ENCODE measurements around the gene SPDYE2.
"Not testable (repeated sequence)": the region's sequence is repeated elsewhere in the genome, so short reads cannot be mapped to it uniquely, and the experiment has no call there.

SPDYE2 gene

GRCh38 chr7:102578486-102578885 is 27.5 kb downstream of the SPDYE2 start:
- not testable (repeated sequence) for DNase-seq (ENCODE audit: low read depth in 1 of 2, low spot score in 1 of 2)

GRCh38 chr7:102581722-102582121 is 30.7 kb downstream of the SPDYE2 start:
- DNase-seq (ENCODE audit: low read depth in 1 of 2, low spot score in 1 of 2); in situ Hi-C loops (cut with HindIII; ENCODE audit: low pct_unique_long_range_greater_than_20kb, low sequenced_read_pairs): not testable (repeated sequence)

More at GRCh38 chr7:102578486-102578885, 27.5 kb downstream of the SPDYE2 start:
- in situ Hi-C loops (cut with HindIII; ENCODE audit: low pct_unique_long_range_greater_than_20kb, low sequenced_read_pairs): not testable (repeated sequence)

DNA sequence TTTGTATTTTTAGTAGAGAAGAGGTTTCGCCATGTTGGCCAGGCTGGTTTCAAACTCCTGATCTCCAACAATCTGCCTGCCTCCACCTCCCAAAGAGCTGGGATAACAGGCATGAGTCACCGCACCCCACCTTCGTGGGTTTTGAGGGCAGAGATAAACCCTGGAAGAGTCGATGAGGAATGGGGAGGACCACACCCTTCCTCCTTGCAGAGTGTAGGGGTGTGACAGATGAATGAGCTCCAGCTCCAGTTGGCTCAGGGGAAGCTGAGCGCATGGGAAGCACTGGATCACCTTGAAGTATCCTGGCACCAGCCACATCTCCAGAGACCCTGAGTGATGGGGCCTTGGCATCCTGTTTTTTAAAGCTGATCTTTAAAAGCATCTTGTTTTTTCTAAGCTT is 32.5 kb downstream of the SPDYE2 start:
- DNase-seq (ENCODE audit: low read depth in 1 of 2, low spot score in 1 of 2); in situ Hi-C loops (cut with HindIII; ENCODE audit: low pct_unique_long_range_greater_than_20kb, low sequenced_read_pairs): not testable (repeated sequence)

DNA sequence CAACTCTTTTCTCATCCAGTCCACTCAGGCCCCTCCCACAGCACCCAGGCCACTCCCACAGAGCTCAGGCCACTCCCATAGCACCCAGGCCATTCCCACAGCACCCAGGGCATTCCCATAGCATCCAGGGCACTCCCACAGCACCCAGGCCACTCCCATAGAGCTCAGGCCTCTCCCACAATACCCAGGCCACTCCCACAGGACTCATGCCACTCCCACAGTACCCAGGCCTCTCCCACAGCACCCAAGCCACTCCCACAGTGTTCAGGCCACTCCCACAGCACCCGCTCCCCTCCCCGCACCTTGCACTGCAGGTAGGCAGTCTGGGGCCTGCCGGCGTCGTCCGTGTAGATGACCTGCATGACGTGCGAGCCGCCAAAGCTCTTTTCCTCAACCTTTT is 38.8 kb downstream of the SPDYE2 start:
- in situ Hi-C loops (cut with HindIII; ENCODE audit: low pct_unique_long_range_greater_than_20kb, low sequenced_read_pairs); DNase-seq (ENCODE audit: low read depth in 1 of 2, low spot score in 1 of 2): not testable (repeated sequence)

DNA sequence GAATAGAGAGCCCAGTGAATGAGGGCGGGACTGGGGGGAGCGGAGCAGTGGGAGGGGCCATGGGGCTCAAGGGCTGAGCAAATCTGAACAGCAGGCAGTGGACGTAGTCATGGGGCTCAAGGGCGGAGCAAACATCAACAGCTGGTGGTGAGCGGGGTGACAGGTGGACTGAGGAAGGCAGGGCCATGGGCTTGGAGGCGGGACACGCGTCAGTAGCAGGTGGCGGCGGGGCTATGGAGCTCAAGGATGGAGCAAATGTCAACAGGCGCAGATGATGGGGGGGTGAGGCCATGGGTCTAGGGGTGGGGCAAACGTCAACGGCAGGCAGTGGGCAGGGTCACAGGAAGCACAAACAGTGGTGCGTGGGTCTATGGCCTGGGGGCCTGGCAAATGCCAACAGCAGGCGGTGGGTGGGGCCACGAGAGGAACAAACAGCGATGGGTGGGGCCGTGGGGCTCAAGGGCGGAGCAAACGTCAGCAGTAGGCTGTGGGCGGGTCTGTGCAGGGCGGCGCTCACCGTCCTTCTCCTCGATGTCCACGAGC is 41.5 kb downstream of the SPDYE2 start:
- in situ Hi-C loops (cut with HindIII; ENCODE audit: low pct_unique_long_range_greater_than_20kb, low sequenced_read_pairs); DNase-seq (ENCODE audit: low read depth in 1 of 2, low spot score in 1 of 2): not testable (repeated sequence)

DNA sequence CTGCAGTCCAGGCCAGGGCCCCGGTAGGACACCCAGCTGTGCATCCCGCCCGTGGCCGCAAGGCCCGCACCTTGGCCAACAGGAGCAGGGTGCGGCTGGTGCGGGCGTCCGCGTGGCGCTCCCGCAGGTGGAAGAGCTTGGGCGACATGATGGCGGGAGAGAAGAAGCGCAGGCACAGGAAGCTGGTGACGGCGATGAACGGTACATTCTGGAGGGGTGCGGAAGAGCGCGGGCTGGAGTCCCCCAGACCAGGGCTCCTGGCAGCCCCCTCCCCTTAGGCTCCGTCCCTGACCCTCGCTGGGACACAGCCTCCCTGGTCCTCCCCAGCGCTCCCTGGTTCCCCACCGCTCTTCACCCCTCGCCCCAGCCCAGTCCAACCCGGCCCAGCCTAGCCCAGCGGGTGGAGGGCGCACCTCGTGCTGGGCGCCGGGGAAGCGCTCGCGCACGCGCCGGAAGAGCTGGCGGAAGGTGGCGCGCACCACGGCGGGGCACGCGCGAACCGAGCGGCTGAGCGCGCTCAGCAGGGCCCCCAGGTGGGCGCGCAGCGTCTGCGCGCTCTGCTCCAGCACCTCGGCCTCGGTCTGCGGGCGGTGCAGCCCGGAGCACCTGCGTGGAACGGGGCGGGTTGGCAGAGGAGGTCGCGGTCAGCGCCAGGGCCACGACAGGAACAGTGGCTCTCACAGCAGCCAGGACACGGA is 42.8 kb downstream of the SPDYE2 start:
- DNase-seq (ENCODE audit: low read depth in 1 of 2, low spot score in 1 of 2); in situ Hi-C loops (cut with HindIII; ENCODE audit: low pct_unique_long_range_greater_than_20kb, low sequenced_read_pairs): not testable (repeated sequence)

- DNase-seq (ENCODE audit: low read depth in 1 of 2, low spot score in 1 of 2); in situ Hi-C loops (cut with HindIII; ENCODE audit: low pct_unique_long_range_greater_than_20kb, low sequenced_read_pairs): not testable (repeated sequence)
Observed at GRCh38 chr7:102596036-102596435, 45.0 kb downstream of the SPDYE2 start.

DNA sequence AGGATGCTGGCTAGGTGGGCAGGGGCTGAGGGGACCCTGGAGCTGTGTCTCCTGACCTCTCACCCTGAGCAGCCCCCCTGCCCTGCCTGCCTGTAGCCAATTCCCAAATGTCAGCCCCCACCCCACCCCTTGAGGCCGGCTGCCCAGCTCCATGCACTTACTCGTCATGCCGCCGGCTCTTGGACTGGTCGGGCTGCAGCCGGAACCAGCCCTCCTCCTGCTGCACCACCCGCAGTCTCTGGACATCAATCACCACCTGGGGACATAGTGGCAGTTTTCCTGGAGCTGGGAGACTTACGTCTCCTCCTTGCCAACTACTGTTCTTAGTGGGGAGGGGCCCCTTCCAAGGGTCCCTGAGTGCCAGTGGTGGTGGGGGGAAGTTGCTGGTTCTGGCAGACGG is 48.7 kb downstream of the SPDYE2 start:
- DNase-seq (ENCODE audit: low read depth in 1 of 2, low spot score in 1 of 2); in situ Hi-C loops (cut with HindIII; ENCODE audit: low pct_unique_long_range_greater_than_20kb, low sequenced_read_pairs): not testable (repeated sequence)

DNA sequence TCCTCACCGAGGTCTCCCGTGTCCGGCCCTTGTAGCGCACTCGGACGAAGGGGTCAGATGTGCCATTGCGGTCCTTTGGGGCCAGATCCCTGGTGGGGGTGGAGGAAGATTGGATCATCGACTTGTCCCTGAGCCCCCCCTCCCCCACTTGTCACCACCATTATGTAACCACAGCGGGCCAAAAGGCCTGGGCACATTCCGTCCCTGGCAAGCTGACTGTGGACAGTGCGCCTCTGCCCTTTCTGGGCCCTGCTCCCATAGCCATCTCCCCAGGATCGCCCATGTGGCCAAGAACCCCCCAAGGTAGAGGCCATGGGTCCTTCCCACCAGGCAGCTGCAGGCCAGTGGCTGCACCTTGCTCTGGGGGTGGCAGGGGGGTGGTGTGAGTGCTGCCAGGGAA is 51.3 kb downstream of the SPDYE2 start:
- in situ Hi-C loops (cut with HindIII; ENCODE audit: low pct_unique_long_range_greater_than_20kb, low sequenced_read_pairs); DNase-seq (ENCODE audit: low read depth in 1 of 2, low spot score in 1 of 2): not testable (repeated sequence)

- DNase-seq (ENCODE audit: low read depth in 1 of 2, low spot score in 1 of 2); in situ Hi-C loops (cut with HindIII; ENCODE audit: low pct_unique_long_range_greater_than_20kb, low sequenced_read_pairs): not testable (repeated sequence)
Observed at GRCh38 chr7:102604431-102605145, 53.6 kb downstream of the SPDYE2 start.

- in situ Hi-C loops (cut with HindIII; ENCODE audit: low pct_unique_long_range_greater_than_20kb, low sequenced_read_pairs); DNase-seq (ENCODE audit: low read depth in 1 of 2, low spot score in 1 of 2): not testable (repeated sequence)
Observed at GRCh38 chr7:102606848-102607247, 55.8 kb downstream of the SPDYE2 start.

DNA sequence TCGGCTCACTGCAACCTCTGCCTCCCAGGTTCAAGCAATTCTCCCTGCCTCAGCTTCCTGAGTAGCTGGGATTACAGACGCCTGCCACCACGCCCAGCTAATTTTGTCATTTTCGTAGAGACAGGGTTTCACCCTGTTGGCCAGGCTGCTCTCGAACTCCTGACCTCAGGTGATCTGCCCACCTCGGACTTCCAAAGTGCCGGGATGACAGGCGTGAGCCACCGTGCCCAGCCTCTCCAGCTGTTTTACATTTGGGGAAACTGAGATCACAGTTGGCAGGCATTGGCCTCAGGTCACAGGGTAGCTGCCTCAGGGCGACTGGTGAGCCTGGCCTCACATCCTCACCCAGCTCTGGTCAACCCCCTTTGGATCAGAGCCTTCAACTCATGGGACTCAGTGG is 58.7 kb downstream of the SPDYE2 start:
- DNase-seq (ENCODE audit: low read depth in 1 of 2, low spot score in 1 of 2); in situ Hi-C loops (cut with HindIII; ENCODE audit: low pct_unique_long_range_greater_than_20kb, low sequenced_read_pairs): not testable (repeated sequence)

DNA sequence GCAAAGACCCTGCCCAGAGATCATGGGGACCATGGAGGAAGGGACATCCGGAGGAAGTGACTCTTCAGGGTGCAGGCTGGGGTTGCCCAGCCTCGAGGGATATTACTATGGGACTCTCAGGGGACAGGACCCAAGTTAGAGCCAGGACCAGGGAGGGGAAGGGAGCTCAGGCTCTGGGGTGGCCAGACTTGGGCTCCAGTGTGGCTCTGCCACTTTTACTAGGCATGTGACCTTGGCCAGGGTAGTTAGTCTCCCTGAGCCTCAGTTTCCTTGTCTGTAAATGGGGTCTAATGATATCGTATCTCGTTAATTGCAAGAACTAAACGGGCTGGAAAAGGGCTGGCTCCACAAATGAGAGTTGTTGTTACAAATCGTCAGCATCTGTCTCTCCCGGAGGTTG is 59.4 kb downstream of the SPDYE2 start:
- DNase-seq (ENCODE audit: low read depth in 1 of 2, low spot score in 1 of 2); in situ Hi-C loops (cut with HindIII; ENCODE audit: low pct_unique_long_range_greater_than_20kb, low sequenced_read_pairs): not testable (repeated sequence)

- DNase-seq (ENCODE audit: low read depth in 1 of 2, low spot score in 1 of 2); in situ Hi-C loops (cut with HindIII; ENCODE audit: low pct_unique_long_range_greater_than_20kb, low sequenced_read_pairs): not testable (repeated sequence)
Observed at GRCh38 chr7:102611013-102611674, 60.1 kb downstream of the SPDYE2 start.

DNA sequence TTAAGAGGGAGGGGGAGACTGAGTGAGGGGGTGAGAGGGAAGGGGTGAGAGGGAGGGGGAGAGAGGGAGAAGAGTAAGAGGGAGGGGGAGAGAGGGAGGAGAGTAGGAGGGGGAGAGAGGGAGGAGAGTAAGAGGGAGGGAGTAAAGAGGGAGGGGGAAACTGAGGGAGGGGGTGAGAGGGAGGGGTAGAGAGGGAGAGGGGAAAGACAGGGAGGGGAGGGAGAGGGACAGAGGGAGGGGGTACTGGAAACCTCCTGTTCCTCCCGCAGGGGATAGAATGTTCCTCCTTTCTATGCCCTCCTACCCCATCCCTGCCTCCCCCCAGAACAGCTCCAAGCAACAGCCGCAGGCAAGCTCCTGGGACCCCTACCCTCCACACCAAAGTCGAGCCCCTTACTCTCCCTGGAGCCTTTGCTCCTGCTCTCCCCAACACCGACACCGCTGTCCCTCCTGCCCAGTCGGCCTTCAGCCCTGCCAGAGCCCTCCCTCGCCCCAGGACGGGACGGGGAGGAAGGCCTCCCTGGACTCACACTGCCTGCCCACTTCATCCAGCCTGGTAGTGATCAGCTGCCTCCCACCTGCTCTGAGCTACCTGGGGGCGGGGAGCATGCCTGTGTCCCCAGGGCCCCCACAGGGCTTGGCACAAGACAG is 60.8 kb downstream of the SPDYE2 start:
- DNase-seq (ENCODE audit: low read depth in 1 of 2, low spot score in 1 of 2); in situ Hi-C loops (cut with HindIII; ENCODE audit: low pct_unique_long_range_greater_than_20kb, low sequenced_read_pairs): not testable (repeated sequence)

Data from T47D (cell line).